Muscle layer of duodenum (tissue), 2 donors: ENCODE results near the gene MATN4.
"Not testable (repeated sequence)": the region's sequence is repeated elsewhere in the genome, so short reads cannot be mapped to it uniquely, and the experiment has no call there.

Experiments
- H3K27ac ChIP-seq: one replicate; pipeline ENCODE4 v1.7.0; 2013; ENCODE audit warnings: mild to moderate bottlenecking, low read length
- H3K27me3 ChIP-seq: one replicate; pipeline ENCODE4 v1.7.0; 2013; ENCODE audit warnings: low read depth, mild to moderate bottlenecking, control low read depth, low read length
- H3K36me3 ChIP-seq, 2 donors: one replicate each; pipeline ENCODE4 v1.7.0; 2013; ENCODE audit warnings: low read length in 2 of 2, control low read depth in 1 of 2, mild to moderate bottlenecking in 1 of 2; ENCODE audit not compliant: insufficient read depth in 2 of 2, control insufficient read depth in 1 of 2
- H3K4me1 ChIP-seq, 2 donors: one replicate each; pipeline ENCODE4 v1.7.0; 2013; ENCODE audit warnings: low read length in 2 of 2, mild to moderate bottlenecking in 2 of 2, control low read depth in 1 of 2, moderate library complexity in 1 of 2; ENCODE audit not compliant: insufficient read depth in 2 of 2, control insufficient read depth in 1 of 2
- H3K4me3 ChIP-seq, 2 donors: one replicate each; pipeline ENCODE4 v1.7.0; 2013; ENCODE audit warnings: low read length in 2 of 2, low read depth in 1 of 2, mild to moderate bottlenecking in 1 of 2
- H3K9me3 ChIP-seq, 2 donors: one replicate each; pipeline ENCODE4 v1.7.0; 2013; ENCODE audit warnings: low read length in 2 of 2, control low read depth in 1 of 2, mild to moderate bottlenecking in 1 of 2; ENCODE audit not compliant: control insufficient read depth in 1 of 2
- donor health status: healthy.

The MATN4 gene

GRCh38 chr20:45308117-45308778 is at the start of gene MATN4:
MATN4 (minus strand) TSS chr20:45308299; CDS start chr20:45305582, 2,717 bp downstream.
- H3K9me3 ChIP-seq, result no peaks in the 10 kb centered on the region
- H3K27me3 ChIP-seq, result peaks cover 19% of the 10 kb centered on the region

GRCh38 chr20:45355209-45356084 is 47.3 kb upstream of the MATN4 start:
- no peak overlapping the region for H3K4me3 ChIP-seq
- H3K4me1 ChIP-seq, result peaks cover 19 to 21% of the 10 kb centered on the region in 2 donors
- H3K36me3 ChIP-seq, result peaks cover 0 to 12% of the 10 kb centered on the region in 2 donors
- H3K9me3 ChIP-seq, result no peaks in the 10 kb centered on the region
- peak overlapping the region; percentile 43 for H3K27ac ChIP-seq
- no peaks in the 10 kb centered on the region for H3K27me3 ChIP-seq

More at GRCh38 chr20:45308117-45308778, at the start of gene MATN4:
- no peak within 1 kb of the TSS for H3K27ac ChIP-seq
- no peaks in the 10 kb centered on the region for H3K36me3 ChIP-seq
- no peak within 1 kb of the TSS for H3K4me3 ChIP-seq
- peaks cover 0 to 10% of the 10 kb centered on the region in 2 donors for H3K4me1 ChIP-seq

- Histone ChIP-seq H3K36me3 (peaks cover 0 to 12% of the 10 kb centered on the region in 2 donors), H3K4me1 (peaks cover 15 to 19% of the 10 kb centered on the region in 2 donors), H3K9me3 (no peaks in the 10 kb centered on the region), H3K27ac (peak overlapping the region; percentile 43), H3K27me3 (no peaks in the 10 kb centered on the region), H3K4me3 (no peak overlapping the region)
Measured at GRCh38 chr20:45354423-45355208, 46.5 kb upstream of the MATN4 start.

- no peaks in the 10 kb centered on the region for H3K9me3 ChIP-seq
- no peak overlapping the region for H3K4me3 ChIP-seq
- peaks cover 0 to 7% of the 10 kb centered on the region in 2 donors for H3K36me3 ChIP-seq
- no peaks in the 10 kb centered on the region for H3K27me3 ChIP-seq
- peak overlapping the region; percentile 18 for H3K27ac ChIP-seq
- H3K4me1 ChIP-seq, result peaks cover 8 to 11% of the 10 kb centered on the region in 2 donors
Measured at GRCh38 chr20:45353746-45354145, 45.6 kb upstream of the MATN4 start.

- no peak overlapping the region for H3K4me3 ChIP-seq
- H3K27ac ChIP-seq, result no peak overlapping the region
- no peaks in the 10 kb centered on the region for H3K36me3 ChIP-seq
- H3K9me3 ChIP-seq, result no peaks in the 10 kb centered on the region
- no peaks in the 10 kb centered on the region for H3K27me3 ChIP-seq
- peaks cover 7 to 8% of the 10 kb centered on the region in 2 donors for H3K4me1 ChIP-seq
Measured at GRCh38 chr20:45352729-45353128, 44.6 kb upstream of the MATN4 start.

- not testable (repeated sequence) for H3K27me3 ChIP-seq, H3K4me1 ChIP-seq, H3K27ac ChIP-seq, H3K36me3 ChIP-seq, H3K4me3 ChIP-seq, H3K9me3 ChIP-seq
Measured at GRCh38 chr20:45350795-45351194, 42.7 kb upstream of the MATN4 start.

- Histone ChIP-seq H3K27ac (no peak overlapping the region), H3K9me3 (no peaks in the 10 kb centered on the region), H3K4me1 (peaks cover 7 to 9% of the 10 kb centered on the region in 2 donors), H3K27me3 (no peaks in the 10 kb centered on the region), H3K36me3 (no peaks in the 10 kb centered on the region), H3K4me3 (no peak overlapping the region)
Measured at GRCh38 chr20:45350217-45350616, 42.1 kb upstream of the MATN4 start.

GRCh38 chr20:45347936-45348778 is 40.1 kb upstream of the MATN4 start, which contains the start of gene SDC4:
SDC4 (minus strand) TSS chr20:45348424; CDS start chr20:45348384, 40 bp downstream.
- H3K9me3 ChIP-seq, result no peaks in the 10 kb centered on the region
- H3K27ac ChIP-seq, result peak within 1 kb of the TSS; percentile 98
- H3K4me1 ChIP-seq, result peaks cover 21 to 25% of the 10 kb centered on the region in 2 donors
- H3K36me3 ChIP-seq, result no peaks in the 10 kb centered on the region
- H3K4me3 ChIP-seq, result peak within 1 kb of the TSS; percentile 79 to 84
- H3K27me3 ChIP-seq, result no peaks in the 10 kb centered on the region

GRCh38 chr20:45347297-45347935 is 39.3 kb upstream of the MATN4 start:
- Histone ChIP-seq H3K9me3 (no peaks in the 10 kb centered on the region), H3K36me3 (no peaks in the 10 kb centered on the region), H3K27ac (peak overlapping the region; percentile 98), H3K4me1 (peaks cover 25 to 26% of the 10 kb centered on the region in 2 donors), H3K4me3 (peak overlapping the region; percentile 79 to 84), H3K27me3 (no peaks in the 10 kb centered on the region)

GRCh38 chr20:45346851-45347250 is 38.8 kb upstream of the MATN4 start:
- Histone ChIP-seq H3K9me3 (no peaks in the 10 kb centered on the region), H3K36me3 (no peaks in the 10 kb centered on the region), H3K4me3 (peak overlapping the region; percentile 79 to 84), H3K27me3 (no peaks in the 10 kb centered on the region), H3K27ac (peak overlapping the region; percentile 98), H3K4me1 (peaks cover 25 to 30% of the 10 kb centered on the region in 2 donors)
